Measurements from ENCODE around the gene CCNF. TPM values are rescaled to one million over a fixed set of nuclear protein-coding genes. Genes with fewer than 3 reads are reported as not detected.

The CCNF gene
- total and polyA plus RNA-seq, 2 of the 8 experiments (the other 6 are each of a cell fraction or from before 2014, with no cell fraction given) = 15.4 to 54.3 TPM

- no peak overlapping the region for H4K5ac ChIP-seq (ENCODE audit: insufficient read length, low read depth, low read length)
- DNase-seq (ENCODE audit: low read depth in 1 of 2, low spot score in 2 of 2) (no peak), FAIRE-seq (no peak)
- no peaks in the 10 kb centered on the region for H3K23me2 ChIP-seq (ENCODE audit: low read depth, low read length)
- H3K79me2 ChIP-seq (ENCODE audit: control insufficient read depth in 1 of 2, insufficient read depth in 2 of 2, low read length in 2 of 2) = no peaks in the 10 kb centered on the region; a peak in 1 of 4 replicates
- H2BK20ac ChIP-seq (ENCODE audit: low read length) = no peak overlapping the region
- H2BK12ac ChIP-seq (ENCODE audit: low read depth, low read length) = no peak overlapping the region
- no peak overlapping the region for H3K9ac ChIP-seq (replicated peaks in 1 of 4; ENCODE audit: extremely low read depth in 1 of 4, low read depth in 3 of 4, low read length in 3 of 4)
- H3K27ac ChIP-seq (ENCODE audit: low read depth, low read length) = no peak overlapping the region
- no peak overlapping the region for H4K91ac ChIP-seq (replicated peaks; ENCODE audit: insufficient read length, low read length)
- ChIA-PET POLR2A (ENCODE audit: partially characterized antibody) (interaction anchor here (0.5 to 1.4 kb wide), 3 partner anchors 9 to 175 kb away, joined by 3 to 4 read pairs (median 3); no protein-coding TSS in a partner anchor), CTCF (ENCODE audit: partially characterized antibody) (interaction anchor here (1.4 to 1.5 kb wide), 2 partner anchors 51 to 63 kb away, joined by 4 to 6 read pairs; no protein-coding TSS in a partner anchor)
- H3K4me1 ChIP-seq (replicated peaks in 1 of 4; ENCODE audit: control insufficient read depth in 3 of 4, insufficient read depth in 4 of 4, low read length in 3 of 4) = no peaks in the 10 kb centered on the region
- 0 out of 2 replicates have a peak, but pooled peaks cover 4% of the 10 kb centered on the region for H3K79me1 ChIP-seq (ENCODE audit: low read depth, low read length)
- no peak overlapping the region for H2BK15ac ChIP-seq (ENCODE audit: low read length)
- H4K20me1 ChIP-seq (replicated peaks in 1 of 2; ENCODE audit: control insufficient read depth in 1 of 2, insufficient read depth in 2 of 2, low read length in 2 of 2) = peaks cover 6 to 8% of the 10 kb centered on the region in 2 experiments
- H3K9me3 ChIP-seq (ENCODE audit: insufficient read depth in 2 of 2, low read depth in 1 of 2, low read length in 1 of 2) = no peaks in the 10 kb centered on the region
- H3K4ac ChIP-seq (replicated peaks; ENCODE audit: insufficient read length, low read depth, low read length) = no peak overlapping the region
- no peak overlapping the region for H2AK5ac ChIP-seq (ENCODE audit: low read depth, low read length)
- H3K14ac ChIP-seq (ENCODE audit: insufficient read length) = no peak overlapping the region
- H3K56ac ChIP-seq (replicated peaks; ENCODE audit: insufficient read length, low read depth, low read length) = no peak overlapping the region
- no peak overlapping the region for H3K18ac ChIP-seq (ENCODE audit: extremely low read depth, low read length)
- H2BK5ac ChIP-seq (ENCODE audit: low read depth, low read length) = no peak overlapping the region
- WGBS, 2 experiments (ENCODE audit: extremely low coverage in 1 of 2, insufficient coverage in 1 of 2, insufficient read length in 1 of 2, insufficient replicate concordance in 2 of 2, low coverage in 1 of 2, low lambda C conversion rate in 2 of 2, missing lambda C conversion rate in 1 of 2) = 97% methylated on average over 23 of the region's 24 CpGs; no CpG with 5 or more reads in 1 of the 2 experiments
- H3K36me3 ChIP-seq (ENCODE audit: control insufficient read depth in 2 of 4, insufficient read depth in 4 of 4, low read length in 3 of 4) = peaks cover 31 to 73% (median 57%) of the 10 kb centered on the region in 4 experiments
- H2BK120ac ChIP-seq (replicated peaks; ENCODE audit: low read depth, low read length) = no peak overlapping the region
- no peaks in the 10 kb centered on the region for H3K27me3 ChIP-seq (replicated peaks in 1 of 4; ENCODE audit: control insufficient read depth in 3 of 4, extremely low read depth in 1 of 4, insufficient read depth in 3 of 4, low read length in 3 of 4)
- no peak overlapping the region for H3K4me3 ChIP-seq (ENCODE audit: extremely low read depth in 1 of 4, insufficient read depth in 2 of 4, low read depth in 3 of 4, low read length in 4 of 4)
- TF ChIP-seq CHD2 (IDR thresholded peaks at IDR 0.05; ENCODE audit: low read length) (no peak), YY1 (IDR thresholded peaks at IDR 0.05; ENCODE audit: low read depth, low read length) (no peak), NRF1 (IDR thresholded peaks at IDR 0.05; ENCODE audit: low read depth, low read length) (no peak), TEAD4 (IDR thresholded peaks at IDR 0.05; ENCODE audit: low read depth, low read length) (no peak), PHF8 (conservative IDR thresholded peaks at IDR 0.05; ENCODE audit: low read depth, low read length) (no peak), RXRA (IDR thresholded peaks at IDR 0.05; ENCODE audit: insufficient read depth, low read depth, low read length) (no peak), MAFK (IDR thresholded peaks at IDR 0.05; ENCODE audit: low read depth, low read length) (no peak)
- TF ChIP-seq, protein P1, sequence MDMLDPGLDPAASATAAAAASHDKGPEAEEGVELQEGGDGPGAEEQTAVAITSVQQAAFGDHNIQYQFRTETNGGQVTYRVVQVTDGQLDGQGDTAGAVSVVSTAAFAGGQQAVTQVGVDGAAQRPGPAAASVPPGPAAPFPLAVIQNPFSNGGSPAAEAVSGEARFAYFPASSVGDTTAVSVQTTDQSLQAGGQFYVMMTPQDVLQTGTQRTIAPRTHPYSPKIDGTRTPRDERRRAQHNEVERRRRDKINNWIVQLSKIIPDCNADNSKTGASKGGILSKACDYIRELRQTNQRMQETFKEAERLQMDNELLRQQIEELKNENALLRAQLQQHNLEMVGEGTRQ (IDR thresholded peaks at IDR 0.05; ENCODE audit: low read length) = no peak
- no peak overlapping the region for H3K4me2 ChIP-seq (ENCODE audit: insufficient read depth in 1 of 2, low read depth in 2 of 2, low read length in 2 of 2)
- H4K8ac ChIP-seq (ENCODE audit: extremely low read depth, insufficient read depth, low read length) = no peak overlapping the region
- H3K23ac ChIP-seq (ENCODE audit: insufficient read length) = no peak overlapping the region
- H2AFZ ChIP-seq (ENCODE audit: low read length) = no peak overlapping the region
Observed at GRCh38 chr16:2437032-2437790, 8.0 kb downstream of the CCNF start.
